ENCODE measurements around the gene PKNOX2.

Gene PKNOX2

GRCh38 chr11:125423247-125423849 lies 258.8 kb downstream of the PKNOX2 start:
- peak; percentile 11 for DNase-seq

DNA sequence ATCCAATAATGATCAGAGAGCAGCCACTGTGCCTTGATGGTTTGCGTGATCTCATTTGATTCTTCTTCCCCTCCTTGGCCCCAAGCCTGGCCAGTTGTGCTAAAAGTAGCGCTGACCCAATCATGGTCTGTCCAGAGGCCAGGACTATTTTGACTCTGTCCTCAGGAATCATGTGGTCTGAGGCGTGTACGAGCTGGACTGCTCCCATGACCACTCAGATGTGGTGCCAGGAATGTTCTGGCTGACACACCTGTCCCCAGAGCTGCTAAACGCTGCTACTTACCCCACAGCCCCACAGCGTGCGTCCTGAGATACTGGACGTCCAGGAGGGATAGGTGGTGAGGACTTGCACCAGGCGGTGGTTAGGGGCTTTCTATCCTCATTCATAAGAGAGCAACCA lies 261.1 kb downstream of the PKNOX2 start:
- DNase-seq, result no peak

- DNase-seq, result no peak
Measured at GRCh38 chr11:125426818-125427528, 262.4 kb downstream of the PKNOX2 start.

DNA sequence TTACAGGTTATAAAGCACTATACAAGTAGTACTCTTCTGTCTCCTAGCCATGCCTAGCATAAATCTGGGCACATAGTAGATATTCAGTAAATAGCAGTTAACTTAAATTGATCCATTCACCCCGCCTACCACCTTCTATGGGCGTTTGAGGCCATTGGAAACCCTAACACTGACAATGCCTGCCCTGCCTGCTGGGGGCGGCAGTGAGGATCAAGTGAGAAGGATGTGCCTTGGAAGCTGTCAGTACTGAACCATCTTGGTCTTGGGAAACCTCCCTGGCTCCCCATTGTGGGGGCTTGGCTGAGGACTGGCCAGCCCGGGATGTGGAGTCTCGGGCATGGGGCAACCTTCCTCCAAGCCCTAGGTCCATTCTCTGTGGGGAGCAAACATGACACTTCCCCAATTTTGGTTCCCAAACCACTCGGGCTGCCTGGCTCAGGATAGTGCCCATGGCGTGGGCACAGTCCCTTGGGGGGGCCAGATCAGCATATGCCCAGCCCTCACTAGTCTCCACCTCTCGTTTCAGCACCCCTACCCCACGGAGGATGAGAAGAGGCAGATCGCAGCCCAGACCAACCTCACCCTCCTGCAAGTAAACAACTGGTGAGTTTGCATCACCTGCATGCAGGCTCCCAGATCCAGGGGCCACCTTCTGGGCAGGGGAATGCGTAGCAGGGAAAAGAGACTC lies 264.1 kb downstream of the PKNOX2 start:
- no peak for DNase-seq

DNA sequence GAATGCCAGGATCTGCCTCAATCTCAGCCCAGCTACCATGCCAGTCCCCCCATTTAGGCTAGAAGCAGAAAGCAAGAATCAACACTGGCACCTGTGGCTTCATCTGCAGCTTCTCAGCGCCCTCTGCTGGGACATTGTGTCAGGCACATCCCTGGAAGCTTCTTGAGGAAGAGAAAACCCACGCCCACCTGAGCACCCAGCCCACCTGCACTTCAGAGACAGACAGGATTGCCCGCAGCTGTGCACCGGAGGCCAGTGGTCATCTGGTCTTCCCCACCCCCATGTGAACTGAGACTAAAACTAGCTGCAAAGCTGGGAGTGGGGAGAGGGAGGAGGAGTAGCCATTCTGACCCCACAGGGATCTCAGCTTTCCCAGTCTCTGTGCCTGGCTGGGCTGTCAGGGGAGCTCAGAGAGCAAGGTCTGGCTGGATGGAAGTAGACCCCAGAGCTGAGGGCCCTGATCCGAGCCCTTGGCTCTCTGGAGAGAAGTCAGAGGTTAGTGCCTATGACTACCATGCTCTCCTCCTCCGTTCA lies 264.7 kb downstream of the PKNOX2 start:
- peak; percentile 27 for DNase-seq

DNA sequence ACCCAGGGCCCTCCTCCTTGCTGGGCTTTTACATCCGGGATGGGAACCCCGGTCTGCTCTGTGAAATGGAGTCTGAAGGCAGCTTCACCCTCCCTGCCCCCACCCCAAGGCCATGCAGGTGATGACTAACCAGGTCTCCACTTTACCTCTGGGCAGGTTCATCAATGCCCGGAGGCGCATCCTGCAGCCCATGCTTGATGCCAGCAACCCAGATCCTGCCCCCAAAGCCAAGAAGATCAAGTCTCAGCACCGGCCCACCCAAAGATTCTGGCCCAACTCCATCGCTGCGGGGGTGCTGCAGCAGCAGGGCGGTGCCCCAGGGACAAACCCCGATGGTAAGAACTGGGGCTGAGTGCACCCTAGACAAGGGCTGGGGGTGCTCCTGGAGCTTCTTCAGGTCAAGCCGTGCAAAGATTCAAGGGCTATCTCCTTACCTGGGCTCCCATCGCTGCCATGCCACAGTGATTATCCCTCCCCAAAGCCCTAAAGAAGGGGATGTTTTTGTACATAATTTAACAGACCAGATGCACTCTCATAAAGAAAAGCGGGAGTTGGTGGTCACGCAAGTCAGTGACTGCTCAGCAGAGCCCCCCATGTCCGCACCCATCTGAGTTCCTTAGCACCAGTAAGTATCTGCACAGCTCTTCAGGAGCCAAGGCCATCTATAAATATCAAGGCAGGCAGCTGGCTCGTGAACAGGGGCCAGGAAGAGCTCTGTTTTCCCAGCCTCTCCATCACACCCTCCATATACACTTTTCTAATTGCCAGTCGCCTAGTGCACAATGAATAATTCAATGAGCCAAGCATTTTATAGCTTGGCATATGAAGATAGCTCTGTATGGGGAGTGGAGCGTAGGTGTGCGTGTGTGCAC lies 265.5 kb downstream of the PKNOX2 start:
- DNase-seq, result no peak

DNA sequence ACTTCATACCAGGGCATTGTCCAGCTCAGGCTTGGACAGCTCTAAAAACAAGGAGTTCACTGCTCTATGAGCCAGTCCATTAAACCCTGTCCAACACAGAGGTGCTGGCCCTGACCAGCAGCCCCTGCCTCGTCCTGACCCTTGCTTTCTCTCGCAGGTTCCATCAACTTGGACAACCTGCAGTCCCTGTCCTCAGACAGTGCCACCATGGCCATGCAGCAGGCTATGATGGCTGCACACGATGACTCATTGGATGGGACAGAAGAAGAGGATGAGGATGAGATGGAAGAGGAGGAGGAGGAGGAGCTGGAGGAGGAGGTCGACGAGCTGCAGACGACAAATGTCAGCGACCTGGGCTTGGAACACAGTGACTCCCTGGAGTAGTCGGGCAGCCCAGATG lies 266.5 kb downstream of the PKNOX2 start:
- no peak for DNase-seq

DNA sequence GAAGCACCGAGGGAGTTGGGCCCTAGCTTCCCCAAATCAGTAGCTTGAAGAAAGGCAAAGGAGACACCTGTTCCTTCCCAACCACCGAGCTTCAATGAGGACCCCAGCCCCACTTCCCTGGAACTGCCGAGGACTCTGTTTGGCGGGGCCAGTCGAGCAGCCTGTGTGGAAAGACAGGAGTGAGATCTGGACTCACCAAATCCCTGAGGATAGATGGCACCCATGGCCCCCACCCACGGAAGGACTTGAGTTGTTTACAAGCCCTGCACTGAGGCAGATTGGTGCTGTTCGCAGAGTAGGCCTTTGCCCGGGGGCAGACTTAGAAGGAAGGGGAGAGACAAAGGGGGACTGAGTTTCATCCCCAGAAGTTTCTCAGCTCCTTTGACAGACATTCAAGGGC lies 266.9 kb downstream of the PKNOX2 start:
- DNase-seq, result no peak

- no peak for DNase-seq
Measured at GRCh38 chr11:125433454-125434121, 269.0 kb downstream of the PKNOX2 start.

DNA sequence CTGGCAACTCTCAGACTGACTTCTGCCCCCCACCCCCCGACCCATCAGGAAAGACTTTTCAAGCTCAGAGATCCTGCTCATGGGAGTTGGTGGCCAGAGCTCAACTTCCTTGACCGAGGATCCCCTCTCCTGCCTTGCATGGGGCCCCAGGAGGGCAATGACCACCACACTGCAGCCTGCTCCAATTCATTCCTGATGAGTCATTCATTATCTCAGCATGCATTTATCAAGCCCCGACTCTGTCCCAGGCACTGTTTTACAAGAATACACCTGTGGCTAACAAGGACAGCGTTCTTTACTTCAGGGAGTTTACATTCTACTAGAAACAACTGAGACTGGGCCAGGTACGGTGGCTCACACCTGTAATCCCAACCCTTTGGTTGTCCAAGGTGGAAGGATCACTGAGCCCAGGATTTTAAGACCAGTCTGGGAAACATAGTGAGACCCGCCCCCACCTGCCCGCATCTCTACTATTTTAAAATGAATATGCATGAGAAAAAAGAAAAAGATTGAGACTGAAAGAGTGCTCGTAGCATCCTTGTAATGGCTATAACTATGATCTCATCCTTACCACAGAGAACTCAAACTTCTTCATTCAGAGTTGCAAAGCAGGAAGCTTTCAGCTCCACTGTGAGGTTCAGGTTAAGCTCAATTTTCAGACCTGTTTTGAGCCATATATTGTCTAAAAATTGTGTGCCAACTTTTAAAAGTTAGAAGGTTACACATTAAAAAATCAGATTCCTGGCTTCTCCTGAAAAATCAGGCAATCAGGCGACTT lies 271.1 kb downstream of the PKNOX2 start:
- DNase-seq, result no peak

DNA sequence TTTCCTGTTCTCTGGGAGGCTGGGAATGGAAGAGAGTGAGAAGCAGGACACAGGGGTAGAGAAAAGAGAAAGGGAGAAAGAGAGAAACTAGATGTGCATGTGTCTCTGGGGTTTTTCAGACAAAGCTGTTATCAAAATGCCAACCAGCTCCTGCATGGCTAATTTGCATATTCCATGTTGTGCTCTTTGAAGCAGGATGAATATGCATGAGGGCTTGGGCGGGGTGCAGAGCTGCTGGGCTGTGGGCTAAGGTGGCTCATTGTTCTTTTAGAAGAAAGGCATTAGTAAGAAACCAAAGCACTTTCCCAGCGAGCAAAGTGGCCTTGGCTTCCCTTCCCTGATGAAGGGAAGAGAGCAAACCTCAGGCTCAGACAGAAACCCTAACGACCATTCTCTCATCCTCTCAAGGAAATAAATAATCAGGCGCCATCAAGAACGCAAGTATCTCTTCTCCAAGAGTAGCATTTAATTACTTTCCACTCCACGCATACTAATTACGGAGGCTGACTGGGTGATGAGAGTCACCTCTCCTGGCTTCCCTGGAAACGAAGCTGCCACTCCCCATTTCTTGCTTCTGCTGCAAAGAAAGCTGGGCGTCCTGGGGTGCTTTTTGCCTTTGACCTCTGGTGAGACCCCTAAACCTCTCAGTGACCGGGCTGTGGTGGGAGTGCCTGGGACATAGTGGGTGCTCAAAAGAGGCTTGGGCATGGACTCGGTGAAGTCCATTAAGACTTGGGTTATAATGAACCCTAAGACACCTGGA lies 277.3 kb downstream of the PKNOX2 start:
- DNase-seq, result no peak

- DNase-seq, result no peak
Measured at GRCh38 chr11:125442946-125443345, 278.4 kb downstream of the PKNOX2 start.

DNA sequence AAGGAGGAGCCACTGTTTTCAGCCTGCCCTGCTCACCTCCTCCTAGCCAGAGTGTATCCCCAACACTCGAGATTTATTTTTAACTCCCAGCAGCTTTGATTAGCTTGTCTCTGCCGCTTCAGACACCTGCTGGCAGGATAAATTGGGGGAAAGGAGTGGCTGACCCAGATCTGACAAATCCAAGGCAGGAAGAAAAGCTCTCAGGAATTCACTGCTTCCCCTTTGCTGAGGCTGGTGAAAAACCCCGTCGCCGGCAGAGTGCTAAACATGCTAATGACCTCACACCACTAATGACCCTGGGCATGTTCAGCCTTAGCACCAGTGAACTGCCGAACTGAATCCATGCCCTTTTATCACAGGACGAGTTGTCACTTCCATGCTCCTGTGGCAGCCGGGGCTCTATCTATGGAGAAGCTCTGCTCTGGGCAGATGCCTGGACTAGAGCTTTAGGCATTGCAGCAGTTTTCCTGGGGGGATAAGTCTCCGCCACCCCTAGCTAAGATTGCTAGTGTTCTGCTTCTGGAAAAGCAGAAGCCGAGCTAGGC lies 279.3 kb downstream of the PKNOX2 start:
- DNase-seq, result no peak

- no peak for DNase-seq
Measured at GRCh38 chr11:125445731-125446130, 281.2 kb downstream of the PKNOX2 start.

GRCh38 chr11:125446279-125446678 lies 281.7 kb downstream of the PKNOX2 start:
- DNase-seq, result no peak

- DNase-seq, result no peak
Measured at GRCh38 chr11:125447721-125448120, 283.2 kb downstream of the PKNOX2 start.

DNA sequence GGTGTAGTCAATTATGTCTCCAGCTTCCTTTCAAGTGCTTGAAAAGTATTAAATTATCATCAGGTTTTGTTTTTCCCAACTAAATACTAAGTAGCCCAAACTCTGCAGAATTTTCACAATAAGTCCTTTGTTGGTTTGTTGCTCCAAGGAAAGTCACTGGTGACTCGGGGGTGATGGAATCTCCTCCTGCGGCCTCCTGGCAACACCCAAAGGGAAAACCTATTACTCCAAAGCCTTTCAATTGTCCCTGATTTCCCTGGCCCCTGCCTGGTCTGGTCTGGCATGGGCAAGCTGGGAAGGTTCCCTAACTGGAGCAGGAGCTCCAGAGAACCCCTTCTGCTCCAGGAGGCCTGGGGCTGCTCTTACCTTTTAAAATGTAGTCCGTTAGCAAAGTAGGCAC lies 283.6 kb downstream of the PKNOX2 start:
- no peak for DNase-seq

DNA sequence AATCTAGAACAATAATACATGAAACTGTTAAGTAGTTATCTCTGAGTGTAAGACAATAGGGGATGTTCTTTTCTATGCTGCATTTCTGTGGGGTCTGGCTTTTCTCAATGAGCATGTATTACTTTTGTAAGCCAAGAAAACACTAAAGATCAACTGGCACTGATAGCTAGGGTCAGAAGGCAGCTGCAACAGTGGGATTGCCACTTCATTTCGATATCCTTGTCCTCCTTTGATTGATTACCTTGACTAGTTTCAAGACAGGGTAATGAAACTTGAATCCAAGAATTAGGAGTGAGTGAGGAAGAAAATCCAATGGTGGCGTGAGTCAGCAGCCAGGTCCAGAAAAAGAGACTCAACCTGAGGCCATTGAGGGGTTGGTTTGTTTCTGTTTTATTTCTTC lies 285.0 kb downstream of the PKNOX2 start:
- DNase-seq, result no peak

GRCh38 chr11:125451400-125452124 lies 287.0 kb downstream of the PKNOX2 start:
- no peak for DNase-seq

DNA sequence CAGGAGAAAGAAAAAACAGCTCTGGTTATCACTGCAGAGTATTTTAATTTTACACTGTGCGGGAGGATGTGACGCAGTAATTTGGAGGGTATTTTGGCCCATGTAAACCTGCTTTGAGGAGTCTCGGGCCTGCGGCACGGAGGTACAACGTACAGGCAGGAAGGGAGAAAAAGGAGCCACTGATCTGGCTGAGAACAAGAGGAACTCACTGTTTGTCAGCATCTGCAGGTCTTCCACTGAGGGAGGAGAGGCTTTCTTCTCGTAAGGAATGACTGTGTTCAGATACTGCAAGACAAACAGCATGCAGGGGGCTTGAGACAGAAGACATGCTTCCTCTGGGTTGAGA lies 287.5 kb downstream of the PKNOX2 start:
- no peak for DNase-seq

Measured in CD4-positive, alpha-beta T cell treated with Interleukin-12 subunit alpha and Interleukin-12 subunit beta, for 1 hour (primary cell).